ENCODE results near the gene SLC25A13. TPM values are rescaled to one million over a fixed set of nuclear protein-coding genes. Genes with fewer than 3 reads are reported as not detected.

Gene SLC25A13
- total RNA-seq, 1 donor from 2014 or later, result 25.3 TPM

DNA sequence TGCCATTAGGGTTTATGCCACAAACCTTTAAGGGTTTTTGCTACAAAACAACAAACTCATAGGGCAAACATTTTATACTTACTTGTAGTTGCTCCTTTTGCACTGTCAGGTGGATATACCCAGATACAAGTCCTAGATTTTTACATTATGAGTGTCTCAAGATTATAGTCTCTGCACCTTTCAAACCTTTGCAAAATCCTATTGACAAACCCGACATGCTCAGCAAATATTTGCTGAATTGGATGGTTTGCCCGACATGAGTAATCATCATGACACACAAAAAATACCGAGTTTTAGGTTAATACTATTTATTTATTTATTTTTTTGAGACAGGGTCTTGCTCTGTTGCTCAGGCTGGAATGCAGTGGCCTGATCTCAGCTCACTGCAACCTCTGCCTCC is 117.3 kb downstream of the SLC25A13 start:
- Histone ChIP-seq H3K36me3 (no peaks in the 10 kb centered on the region), H3K9me3 (no peaks in the 10 kb centered on the region), H3K4me1 (peaks cover 2% of the 10 kb centered on the region), H3K27me3 (no peaks in the 10 kb centered on the region), H3K27ac (no peak overlapping the region), H3K4me3 (no peak overlapping the region)
- intact Hi-C loops (cut with DNase I), result no loop called here
- TF ChIP-seq POLR2AphosphoS5 (IDR thresholded peaks at IDR 0.05; ENCODE audit: insufficient read depth in 1 of 2, low read depth in 1 of 2) (no peak), POLR2A (IDR thresholded peaks at IDR 0.05) (no peak)
- TF ChIP-seq, protein P1, sequence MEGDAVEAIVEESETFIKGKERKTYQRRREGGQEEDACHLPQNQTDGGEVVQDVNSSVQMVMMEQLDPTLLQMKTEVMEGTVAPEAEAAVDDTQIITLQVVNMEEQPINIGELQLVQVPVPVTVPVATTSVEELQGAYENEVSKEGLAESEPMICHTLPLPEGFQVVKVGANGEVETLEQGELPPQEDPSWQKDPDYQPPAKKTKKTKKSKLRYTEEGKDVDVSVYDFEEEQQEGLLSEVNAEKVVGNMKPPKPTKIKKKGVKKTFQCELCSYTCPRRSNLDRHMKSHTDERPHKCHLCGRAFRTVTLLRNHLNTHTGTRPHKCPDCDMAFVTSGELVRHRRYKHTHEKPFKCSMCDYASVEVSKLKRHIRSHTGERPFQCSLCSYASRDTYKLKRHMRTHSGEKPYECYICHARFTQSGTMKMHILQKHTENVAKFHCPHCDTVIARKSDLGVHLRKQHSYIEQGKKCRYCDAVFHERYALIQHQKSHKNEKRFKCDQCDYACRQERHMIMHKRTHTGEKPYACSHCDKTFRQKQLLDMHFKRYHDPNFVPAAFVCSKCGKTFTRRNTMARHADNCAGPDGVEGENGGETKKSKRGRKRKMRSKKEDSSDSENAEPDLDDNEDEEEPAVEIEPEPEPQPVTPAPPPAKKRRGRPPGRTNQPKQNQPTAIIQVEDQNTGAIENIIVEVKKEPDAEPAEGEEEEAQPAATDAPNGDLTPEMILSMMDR (IDR thresholded peaks at IDR 0.05), result no peak
- DNase-seq (ENCODE audit: extremely low spot score in 2 of 2), result no peak

DNA sequence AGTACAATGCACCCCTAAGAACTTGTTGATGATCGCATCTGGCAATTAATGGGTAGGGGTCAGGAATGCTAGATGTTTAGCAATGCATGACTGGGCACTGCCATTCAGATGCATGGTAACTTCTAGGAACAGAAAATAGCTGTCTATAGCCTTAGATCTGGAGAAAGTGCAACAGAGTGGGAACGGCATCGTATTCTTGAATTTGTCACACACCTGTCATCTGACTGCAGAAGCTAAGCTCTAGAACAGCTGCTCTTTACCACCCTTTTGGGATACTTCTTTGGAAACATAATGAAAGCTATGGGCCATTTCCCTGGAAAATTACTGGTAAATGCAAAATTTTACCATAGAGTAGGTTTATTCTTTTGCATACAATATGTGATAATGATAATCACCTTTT is 118.1 kb downstream of the SLC25A13 start:
- TF ChIP-seq POLR2A (IDR thresholded peaks at IDR 0.05) (no peak), POLR2AphosphoS5 (IDR thresholded peaks at IDR 0.05; ENCODE audit: insufficient read depth in 1 of 2, low read depth in 1 of 2) (no peak)
- TF ChIP-seq, protein P1 (IDR thresholded peaks at IDR 0.05), result no peak
- no peaks in the 10 kb centered on the region for H3K9me3 ChIP-seq
- no peak overlapping the region for H3K4me3 ChIP-seq
- peaks cover 10% of the 10 kb centered on the region for H3K4me1 ChIP-seq
- H3K36me3 ChIP-seq, result no peaks in the 10 kb centered on the region
- no peak for DNase-seq (ENCODE audit: extremely low spot score in 2 of 2)
- H3K27ac ChIP-seq, result no peak overlapping the region
- no peaks in the 10 kb centered on the region for H3K27me3 ChIP-seq
- intact Hi-C loops (cut with DNase I), result no loop called here

DNA sequence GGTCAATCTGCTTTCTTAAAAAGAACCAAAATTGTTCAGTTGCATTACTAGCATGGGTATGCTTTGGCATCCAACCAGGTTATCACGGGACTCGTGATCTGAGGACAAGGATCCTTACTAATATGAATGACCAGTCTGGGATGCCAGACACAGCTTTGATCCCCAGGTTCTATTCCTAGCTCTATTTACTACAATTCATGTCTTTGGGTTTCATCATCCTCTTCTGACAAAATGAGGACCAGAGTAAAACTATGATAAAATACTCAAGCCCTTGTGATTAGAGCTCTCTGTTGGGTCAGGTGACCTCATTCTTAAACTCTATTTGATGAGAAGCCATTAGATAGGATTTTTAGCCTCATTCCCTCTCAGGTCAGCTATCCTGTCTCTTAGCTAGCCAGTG is 119.8 kb downstream of the SLC25A13 start:
- intact Hi-C loops (cut with DNase I), result no loop called here
- Histone ChIP-seq H3K27me3 (no peaks in the 10 kb centered on the region), H3K36me3 (no peaks in the 10 kb centered on the region), H3K27ac (no peak overlapping the region), H3K4me1 (peaks cover 11% of the 10 kb centered on the region), H3K9me3 (no peaks in the 10 kb centered on the region), H3K4me3 (no peak overlapping the region)
- DNase-seq (ENCODE audit: extremely low spot score in 2 of 2), result no peak
- TF ChIP-seq POLR2A (IDR thresholded peaks at IDR 0.05) (no peak), POLR2AphosphoS5 (IDR thresholded peaks at IDR 0.05; ENCODE audit: insufficient read depth in 1 of 2, low read depth in 1 of 2) (no peak)
- TF ChIP-seq, protein P1 (IDR thresholded peaks at IDR 0.05), result no peak

DNA sequence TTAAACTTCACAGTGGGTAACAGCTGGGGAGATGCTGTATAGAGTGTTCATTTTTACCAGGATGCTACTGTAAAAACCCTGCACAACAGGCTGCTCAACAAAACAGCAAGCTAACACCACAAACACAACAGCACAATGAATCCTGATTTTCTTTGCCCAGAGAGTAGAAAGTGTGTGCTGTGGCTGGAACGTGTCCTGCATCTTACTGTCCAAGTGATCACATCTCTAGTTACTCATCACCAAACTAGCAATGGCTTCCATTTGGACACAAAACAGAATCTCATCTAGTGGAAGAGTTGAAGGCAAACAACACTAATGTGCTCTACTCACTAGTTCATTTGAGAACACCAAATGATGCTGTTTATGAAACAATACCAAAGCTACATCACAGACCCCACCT is 121.2 kb downstream of the SLC25A13 start:
- no peaks in the 10 kb centered on the region for H3K9me3 ChIP-seq
- H3K27me3 ChIP-seq, result no peaks in the 10 kb centered on the region
- H3K36me3 ChIP-seq, result no peaks in the 10 kb centered on the region
- H3K4me3 ChIP-seq, result no peak overlapping the region
- TF ChIP-seq, protein P1 (IDR thresholded peaks at IDR 0.05), result no peak
- TF ChIP-seq POLR2AphosphoS5 (IDR thresholded peaks at IDR 0.05; ENCODE audit: insufficient read depth in 1 of 2, low read depth in 1 of 2) (no peak), POLR2A (IDR thresholded peaks at IDR 0.05) (no peak)
- no peak for DNase-seq (ENCODE audit: extremely low spot score in 2 of 2)
- intact Hi-C loops (cut with DNase I), result no loop called here
- H3K27ac ChIP-seq, result no peak overlapping the region
- peaks cover 11% of the 10 kb centered on the region for H3K4me1 ChIP-seq

- TF ChIP-seq, protein P1 (IDR thresholded peaks at IDR 0.05), result no peak
- no peak for TF ChIP-seq POLR2A (IDR thresholded peaks at IDR 0.05)
- TF ChIP-seq POLR2AphosphoS5 (IDR thresholded peaks at IDR 0.05; ENCODE audit: insufficient read depth in 1 of 2, low read depth in 1 of 2), result no peak
- no peaks in the 10 kb centered on the region for H3K9me3 ChIP-seq
- H3K4me3 ChIP-seq, result no peak overlapping the region
- no peak for DNase-seq (ENCODE audit: extremely low spot score in 2 of 2)
- H3K36me3 ChIP-seq, result no peaks in the 10 kb centered on the region
- peaks cover 11% of the 10 kb centered on the region for H3K4me1 ChIP-seq
- intact Hi-C loops (cut with DNase I), result no loop called here
- no peak overlapping the region for H3K27ac ChIP-seq
- no peaks in the 10 kb centered on the region for H3K27me3 ChIP-seq
These were observed 122.5 kb downstream of the SLC25A13 start for GRCh38 chr7:96199421-96199820.

Measured in vagina (tissue), 2 donors.